Cardiac muscle cell (in vitro differentiated cells and primary cell): ENCODE data around the gene SIL1. TPM values are rescaled to one million over a fixed set of nuclear protein-coding genes. Genes with fewer than 3 reads are reported as not detected.

Source experiments
- DNase-seq, 2 donors: peaks; one replicate each; pipeline versions ENCODE4 v3.0.0 to v3.0.0-alpha.2; 2010 to 2017; ENCODE audit warnings: low read depth in 1 of 2, low spot score in 1 of 2
- H3K27ac ChIP-seq: fragments of 200-600 bp; sonication (generic); 2 replicates; pipeline ENCODE4 v1.5.1; 2016
- H3K27me3 ChIP-seq: fragments of 200-600 bp; sonication (generic); 2 replicates; pipeline ENCODE4 v1.6.0; 2016; ENCODE audit warnings: control low read depth
- H3K36me3 ChIP-seq: fragments of 200-600 bp; sonication (generic); 2 replicates; pipeline ENCODE4 v1.5.1; 2016; ENCODE audit warnings: control low read depth
- H3K4me1 ChIP-seq: fragments of 200-600 bp; sonication (generic); 2 replicates; pipeline ENCODE4 v1.8.1; 2017; ENCODE audit warnings: low read depth, mild to moderate bottlenecking, mixed run types
- H3K4me3 ChIP-seq: fragments of 200-600 bp; sonication (generic); 2 replicates; pipeline ENCODE4 v1.5.1; 2016; ENCODE audit warnings: mild to moderate bottlenecking
- H3K9me3 ChIP-seq: fragments of 200-600 bp; sonication (generic); 2 replicates; pipeline ENCODE4 v1.5.1; 2017; ENCODE audit warnings: low read depth, mild to moderate bottlenecking, control low read depth
- polyA plus RNA-seq: library from polyadenylated mRNA; unstranded; fragments of >200 nt; fragmentation: Nextera tagmentation; extraction: Ambion mirVana; gene quantifications from 2 replicates; pipeline ENCODE4 v1.2.1, GENCODE V29; 2016
- total RNA-seq: library from RNA; depleted of rRNA; stranded (reverse); fragments of >200 nt; gene quantifications from 2 replicates; pipeline ENCODE4 v1.2.3, GENCODE V29; 2016
- TF ChIP-seq, protein P1 (sequence below): IDR thresholded peaks from 2 replicates; pipeline ENCODE4 v1.5.1; 2012; ENCODE audit warnings: low read depth, mild to moderate bottlenecking, low read length

Gene SIL1
- total and polyA plus RNA-seq, 2 experiments from 2014 or later = 40.5 to 49.8 TPM

DNA sequence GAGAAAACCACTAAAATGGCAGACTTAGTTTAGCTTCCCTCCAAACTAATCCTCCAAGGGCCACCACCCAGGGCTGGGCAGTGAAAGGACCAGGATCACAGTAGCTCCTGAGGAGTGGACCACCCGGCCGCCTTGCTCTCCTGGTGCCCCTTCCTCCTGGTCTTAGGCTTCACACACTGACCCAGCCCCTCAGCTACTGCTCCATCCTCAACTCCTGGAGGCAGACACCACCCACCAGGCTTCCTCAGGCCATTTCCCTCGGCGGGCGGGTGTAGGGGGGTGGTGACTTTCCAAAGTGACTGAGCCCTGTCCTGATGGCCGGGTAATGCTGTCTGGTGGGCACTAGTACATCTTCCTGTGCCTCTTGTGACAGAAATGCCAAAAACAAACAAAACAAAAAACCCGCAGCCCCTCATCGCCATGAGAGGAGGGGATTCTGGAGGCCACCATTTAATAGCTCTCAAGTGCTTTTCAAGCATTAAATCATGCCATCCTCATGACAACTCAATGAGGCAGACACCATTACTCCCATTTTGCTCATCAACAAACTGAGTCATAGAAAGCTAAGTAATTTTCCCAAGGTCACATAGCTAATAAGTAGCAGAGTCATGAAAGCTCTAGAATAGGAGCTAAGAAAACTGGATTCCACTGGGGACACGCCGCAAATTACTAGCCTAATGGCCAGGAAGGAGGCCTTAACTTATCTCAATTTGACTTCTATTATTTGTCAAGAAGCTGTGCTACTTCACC is 231.8 kb downstream of the SIL1 start:
- DNase-seq = no peak
- H3K9me3 ChIP-seq = no peaks in the 10 kb centered on the region
- no peaks in the 10 kb centered on the region for H3K36me3 ChIP-seq
- no peak overlapping the region for H3K27ac ChIP-seq
- H3K4me3 ChIP-seq = no peak overlapping the region
- peaks cover 44% of the 10 kb centered on the region for H3K4me1 ChIP-seq
- no peaks in the 10 kb centered on the region for H3K27me3 ChIP-seq
- TF ChIP-seq, protein P1, sequence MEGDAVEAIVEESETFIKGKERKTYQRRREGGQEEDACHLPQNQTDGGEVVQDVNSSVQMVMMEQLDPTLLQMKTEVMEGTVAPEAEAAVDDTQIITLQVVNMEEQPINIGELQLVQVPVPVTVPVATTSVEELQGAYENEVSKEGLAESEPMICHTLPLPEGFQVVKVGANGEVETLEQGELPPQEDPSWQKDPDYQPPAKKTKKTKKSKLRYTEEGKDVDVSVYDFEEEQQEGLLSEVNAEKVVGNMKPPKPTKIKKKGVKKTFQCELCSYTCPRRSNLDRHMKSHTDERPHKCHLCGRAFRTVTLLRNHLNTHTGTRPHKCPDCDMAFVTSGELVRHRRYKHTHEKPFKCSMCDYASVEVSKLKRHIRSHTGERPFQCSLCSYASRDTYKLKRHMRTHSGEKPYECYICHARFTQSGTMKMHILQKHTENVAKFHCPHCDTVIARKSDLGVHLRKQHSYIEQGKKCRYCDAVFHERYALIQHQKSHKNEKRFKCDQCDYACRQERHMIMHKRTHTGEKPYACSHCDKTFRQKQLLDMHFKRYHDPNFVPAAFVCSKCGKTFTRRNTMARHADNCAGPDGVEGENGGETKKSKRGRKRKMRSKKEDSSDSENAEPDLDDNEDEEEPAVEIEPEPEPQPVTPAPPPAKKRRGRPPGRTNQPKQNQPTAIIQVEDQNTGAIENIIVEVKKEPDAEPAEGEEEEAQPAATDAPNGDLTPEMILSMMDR = no peak

DNA sequence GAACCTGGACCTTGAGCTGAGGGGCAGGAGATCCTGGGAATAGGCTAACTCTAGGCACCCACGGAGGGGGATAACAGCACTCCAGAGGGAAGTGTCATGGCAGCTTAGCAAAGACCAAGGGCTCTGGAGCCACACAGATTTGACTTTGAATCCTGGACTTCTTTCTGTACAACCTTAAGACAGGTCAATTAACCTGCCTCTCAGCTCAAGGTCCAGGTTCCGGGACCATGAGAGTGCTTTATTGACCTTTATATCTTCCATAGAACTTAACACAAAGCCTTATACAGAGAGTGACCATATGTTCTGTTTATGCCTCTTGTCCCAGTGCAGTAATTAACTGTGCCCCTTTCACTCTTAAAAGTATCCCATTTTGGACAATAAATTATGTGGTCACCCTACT is 232.5 kb downstream of the SIL1 start:
- TF ChIP-seq, protein P1 = no peak
- no peak overlapping the region for H3K27ac ChIP-seq
- H3K9me3 ChIP-seq = no peaks in the 10 kb centered on the region
- DNase-seq = no peak
- H3K36me3 ChIP-seq = no peaks in the 10 kb centered on the region
- H3K4me1 ChIP-seq = peaks cover 42% of the 10 kb centered on the region
- no peak overlapping the region for H3K4me3 ChIP-seq
- no peaks in the 10 kb centered on the region for H3K27me3 ChIP-seq

DNA sequence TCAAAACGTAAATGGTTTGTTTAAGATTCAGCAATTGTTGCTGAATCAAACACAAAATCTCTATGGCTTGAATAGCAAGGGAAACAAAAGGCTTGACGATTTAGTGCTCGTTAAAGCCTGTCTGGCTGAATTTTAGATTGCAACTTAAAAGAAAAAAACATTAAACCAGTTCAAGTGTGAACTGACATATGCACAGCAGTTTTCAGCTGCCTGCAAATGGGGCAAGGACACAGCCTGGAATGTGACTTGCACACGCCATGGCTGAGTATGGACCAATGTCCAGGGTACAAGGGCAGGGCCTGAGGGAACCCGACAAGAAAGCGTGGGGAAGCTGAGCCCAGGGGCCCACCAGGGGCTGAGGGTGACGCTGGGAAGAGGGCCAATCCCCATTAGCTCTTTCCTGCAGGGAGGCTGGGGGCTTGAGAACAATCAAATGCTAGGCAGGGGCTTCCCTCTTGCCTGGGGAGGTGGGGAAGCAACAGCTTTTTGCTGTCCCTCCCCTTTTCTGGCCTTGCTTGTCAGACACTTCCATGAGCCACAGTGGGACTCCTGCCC is 233.4 kb downstream of the SIL1 start:
- DNase-seq = no peak
- Histone ChIP-seq H3K4me1 (peaks cover 42% of the 10 kb centered on the region), H3K9me3 (no peaks in the 10 kb centered on the region), H3K36me3 (no peaks in the 10 kb centered on the region), H3K27me3 (no peaks in the 10 kb centered on the region), H3K4me3 (no peak overlapping the region), H3K27ac (peak overlapping the region; percentile 67)
- TF ChIP-seq, protein P1 = no peak

DNA sequence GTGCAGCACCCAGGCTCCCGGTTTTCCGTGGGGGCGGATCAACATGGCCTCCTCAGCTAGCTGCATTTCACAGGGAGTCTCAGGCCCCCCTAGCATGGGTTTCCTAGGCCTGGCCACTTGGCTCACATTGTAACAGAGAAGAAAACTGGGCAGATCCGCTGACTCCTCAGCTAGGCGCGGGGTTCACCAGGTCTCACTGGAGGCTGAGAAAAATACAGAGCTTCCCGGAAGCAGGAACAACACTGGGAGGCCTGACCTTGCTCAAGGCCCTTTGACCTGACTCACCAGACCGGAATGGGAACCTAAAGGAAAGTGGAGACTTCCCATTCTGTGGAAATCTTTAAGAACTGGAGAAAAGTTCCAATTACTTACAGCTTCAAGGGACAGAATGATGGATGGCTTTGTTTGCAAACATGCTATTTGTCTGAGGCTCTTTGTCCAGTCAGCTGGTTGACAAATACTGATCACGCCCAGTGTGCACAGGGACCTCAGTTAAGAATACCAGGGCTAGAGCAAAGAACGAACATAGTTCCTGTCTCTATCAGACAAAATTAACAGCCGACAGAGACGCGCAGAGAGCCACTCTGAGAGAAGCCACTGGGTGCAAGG is 234.3 kb downstream of the SIL1 start:
- H3K36me3 ChIP-seq = no peaks in the 10 kb centered on the region
- no peaks in the 10 kb centered on the region for H3K27me3 ChIP-seq
- no peak overlapping the region for H3K4me3 ChIP-seq
- no peaks in the 10 kb centered on the region for H3K9me3 ChIP-seq
- H3K27ac ChIP-seq = peak overlapping the region; percentile 67
- no peak for DNase-seq
- peaks cover 39% of the 10 kb centered on the region for H3K4me1 ChIP-seq
- TF ChIP-seq, protein P1 = no peak

DNA sequence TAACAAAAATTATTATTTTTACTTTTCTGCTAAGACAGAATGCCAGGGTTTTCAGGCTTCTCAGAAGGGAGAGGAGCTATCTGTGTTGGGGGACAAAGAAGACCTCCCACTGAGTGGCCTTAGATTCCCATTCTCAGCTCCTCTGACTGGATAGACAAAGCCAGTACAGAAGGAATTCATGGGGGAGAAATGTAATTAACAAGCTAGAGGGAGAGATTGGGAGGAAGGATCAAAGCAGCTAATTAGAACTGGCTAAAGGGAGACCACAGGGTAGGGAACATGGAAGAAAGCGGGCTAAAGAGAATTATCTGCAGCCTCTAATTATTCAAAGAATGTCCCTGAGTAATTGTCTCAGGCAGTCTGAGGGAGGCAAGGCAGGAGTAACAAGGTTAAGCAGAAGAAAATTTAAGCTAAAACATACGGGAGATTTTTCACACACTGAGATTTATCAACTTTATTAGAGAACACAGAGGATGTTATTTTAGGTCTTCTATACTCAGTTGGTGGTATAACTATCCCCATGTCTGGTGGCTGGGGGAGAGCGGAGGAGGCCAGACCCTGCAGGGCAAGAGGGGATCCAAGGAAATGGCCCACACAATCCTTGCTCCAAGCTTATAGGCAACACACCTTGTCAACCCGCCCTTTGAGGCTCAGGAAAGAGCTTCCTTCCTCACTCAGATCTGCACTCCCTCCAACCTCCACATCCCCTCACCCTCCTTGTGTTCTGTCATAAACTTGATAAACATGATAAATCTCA is 235.4 kb downstream of the SIL1 start:
- H3K27ac ChIP-seq = no peak overlapping the region

More for the DNA sequence above, 235.4 kb downstream of the SIL1 start:
- TF ChIP-seq, protein P1 = no peak
- H3K27me3 ChIP-seq = no peaks in the 10 kb centered on the region
- peaks cover 28% of the 10 kb centered on the region for H3K4me1 ChIP-seq
- no peak for DNase-seq
- H3K4me3 ChIP-seq = no peak overlapping the region
- H3K9me3 ChIP-seq = no peaks in the 10 kb centered on the region
- H3K36me3 ChIP-seq = no peaks in the 10 kb centered on the region
